ENCODE data around the gene HSPH1. TPM values are rescaled to one million over a fixed set of nuclear protein-coding genes. Genes with fewer than 3 reads are reported as not detected.

HSPH1 gene
- total and polyA plus RNA-seq, 2 of the 13 experiments (the other 11 are each of a cell fraction or from before 2014, with no cell fraction given), result 13.0 to 62.9 TPM

DNA sequence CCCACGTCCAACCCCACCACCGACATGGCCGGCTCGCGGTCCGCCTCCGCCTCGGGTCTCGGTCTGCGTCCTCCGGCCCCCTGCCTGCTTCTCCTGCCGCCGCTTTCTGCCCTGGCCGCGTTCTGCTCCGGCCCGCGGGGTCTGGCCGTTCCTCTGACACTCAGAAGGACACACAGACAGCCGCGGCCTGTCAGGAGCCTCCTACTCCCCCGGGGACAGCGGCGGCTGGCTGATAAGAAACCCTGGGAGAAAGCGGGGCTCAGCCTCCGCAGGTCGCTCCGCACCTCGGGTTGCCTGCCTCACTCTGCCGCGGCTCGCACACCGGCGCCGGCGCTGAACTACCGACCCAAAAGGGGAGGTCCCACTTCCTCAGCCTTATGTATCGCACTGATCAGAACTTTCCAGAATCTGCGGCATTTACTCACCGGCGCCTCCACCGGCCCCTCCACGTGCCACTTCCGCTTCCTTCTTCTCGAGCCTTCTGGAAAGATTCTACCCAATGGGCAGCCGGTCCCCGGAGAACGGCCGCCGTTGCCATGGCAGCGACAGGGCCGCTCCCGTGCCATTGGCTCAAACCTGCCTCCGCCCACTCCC lies at the start of gene HSPH1 (continued):
- TF ChIP-seq, protein P1, sequence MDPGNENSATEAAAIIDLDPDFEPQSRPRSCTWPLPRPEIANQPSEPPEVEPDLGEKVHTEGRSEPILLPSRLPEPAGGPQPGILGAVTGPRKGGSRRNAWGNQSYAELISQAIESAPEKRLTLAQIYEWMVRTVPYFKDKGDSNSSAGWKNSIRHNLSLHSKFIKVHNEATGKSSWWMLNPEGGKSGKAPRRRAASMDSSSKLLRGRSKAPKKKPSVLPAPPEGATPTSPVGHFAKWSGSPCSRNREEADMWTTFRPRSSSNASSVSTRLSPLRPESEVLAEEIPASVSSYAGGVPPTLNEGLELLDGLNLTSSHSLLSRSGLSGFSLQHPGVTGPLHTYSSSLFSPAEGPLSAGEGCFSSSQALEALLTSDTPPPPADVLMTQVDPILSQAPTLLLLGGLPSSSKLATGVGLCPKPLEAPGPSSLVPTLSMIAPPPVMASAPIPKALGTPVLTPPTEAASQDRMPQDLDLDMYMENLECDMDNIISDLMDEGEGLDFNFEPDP (CRISPR knock-in tag; conservative IDR thresholded peaks at IDR 0.05), result no peak
- TF ChIP-seq ZNF558 (CRISPR knock-in tag; IDR thresholded peaks at IDR 0.05; ENCODE audit: borderline replicate concordance), result peak; percentile 52; the same call in 1 of the 2 replicates
- no peak; the same call in 1 of the 2 replicates for TF ChIP-seq ZNF746 (CRISPR knock-in tag; IDR thresholded peaks at IDR 0.05)
- no peak for TF ChIP-seq DPF2 (CRISPR knock-in tag; IDR thresholded peaks at IDR 0.05; ENCODE audit: borderline replicate concordance, low read depth)
- TF ChIP-seq HMG20A (CRISPR knock-in tag; IDR thresholded peaks at IDR 0.05; ENCODE audit: borderline replicate concordance), result no peak
- TF ChIP-seq ZNF296 (CRISPR knock-in tag; conservative IDR thresholded peaks at IDR 0.05), result no peak
- TF ChIP-seq ZNF839 (CRISPR knock-in tag; IDR thresholded peaks at IDR 0.05; ENCODE audit: borderline replicate concordance), result no peak
- no peak for TF ChIP-seq HMGA1 (CRISPR knock-in tag; conservative IDR thresholded peaks at IDR 0.05)
- TF ChIP-seq DNMT1 (CRISPR knock-in tag; IDR thresholded peaks at IDR 0.05), result no peak
- no peak for TF ChIP-seq KDM6A (CRISPR knock-in tag; IDR thresholded peaks at IDR 0.05; ENCODE audit: low read depth)
- TF ChIP-seq, protein P2, sequence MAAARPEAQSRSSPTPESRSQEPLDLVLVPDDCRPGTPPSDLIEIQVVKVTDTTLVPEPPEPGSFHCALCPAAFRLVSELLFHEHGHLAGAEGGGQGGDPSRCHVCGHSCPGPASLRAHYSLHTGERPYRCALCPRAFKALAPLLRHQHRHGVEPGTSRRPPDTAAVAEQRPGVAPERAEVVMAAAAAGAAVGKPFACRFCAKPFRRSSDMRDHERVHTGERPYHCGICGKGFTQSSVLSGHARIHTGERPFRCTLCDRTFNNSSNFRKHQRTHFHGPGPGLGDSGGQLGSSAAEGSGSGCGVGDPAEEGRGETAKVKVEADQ (CRISPR knock-in tag; IDR thresholded peaks at IDR 0.05; ENCODE audit: borderline replicate concordance), result no peak
- TF ChIP-seq THAP8 (CRISPR knock-in tag; IDR thresholded peaks at IDR 0.05; ENCODE audit: borderline replicate concordance), result peak; percentile 84; the same call in 1 of the 2 replicates
- TF ChIP-seq MAFG (CRISPR knock-in tag; IDR thresholded peaks at IDR 0.05), result no peak
- no peak for TF ChIP-seq ZNF260 (CRISPR knock-in tag; IDR thresholded peaks at IDR 0.05; ENCODE audit: borderline replicate concordance, low read depth)
- peak; percentile 49; the same call in 1 of the 2 replicates for TF ChIP-seq POGZ (CRISPR knock-in tag; IDR thresholded peaks at IDR 0.05)
- no peak for TF ChIP-seq ZBTB39 (CRISPR knock-in tag; IDR thresholded peaks at IDR 0.05)
- TF ChIP-seq ZNF253 (CRISPR knock-in tag; IDR thresholded peaks at IDR 0.05; ENCODE audit: borderline replicate concordance), result no peak
- TF ChIP-seq, protein P3, sequence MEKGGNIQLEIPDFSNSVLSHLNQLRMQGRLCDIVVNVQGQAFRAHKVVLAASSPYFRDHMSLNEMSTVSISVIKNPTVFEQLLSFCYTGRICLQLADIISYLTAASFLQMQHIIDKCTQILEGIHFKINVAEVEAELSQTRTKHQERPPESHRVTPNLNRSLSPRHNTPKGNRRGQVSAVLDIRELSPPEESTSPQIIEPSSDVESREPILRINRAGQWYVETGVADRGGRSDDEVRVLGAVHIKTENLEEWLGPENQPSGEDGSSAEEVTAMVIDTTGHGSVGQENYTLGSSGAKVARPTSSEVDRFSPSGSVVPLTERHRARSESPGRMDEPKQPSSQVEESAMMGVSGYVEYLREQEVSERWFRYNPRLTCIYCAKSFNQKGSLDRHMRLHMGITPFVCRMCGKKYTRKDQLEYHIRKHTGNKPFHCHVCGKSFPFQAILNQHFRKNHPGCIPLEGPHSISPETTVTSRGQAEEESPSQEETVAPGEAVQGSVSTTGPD (CRISPR knock-in tag; IDR thresholded peaks at IDR 0.05), result no peak
- no peak for TF ChIP-seq SRF (IDR thresholded peaks at IDR 0.05; ENCODE audit: low read depth, low read length)
- no peak for TF ChIP-seq GPN1 (CRISPR knock-in tag; IDR thresholded peaks at IDR 0.05; ENCODE audit: borderline replicate concordance)
- TF ChIP-seq NR1H2 (CRISPR knock-in tag; IDR thresholded peaks at IDR 0.05; ENCODE audit: borderline replicate concordance, low read depth), result no peak
- TF ChIP-seq TBX3 (IDR thresholded peaks at IDR 0.05; ENCODE audit: borderline replicate concordance), result peak; percentile 53; the same call in 1 of the 2 replicates
- TF ChIP-seq, protein P4, sequence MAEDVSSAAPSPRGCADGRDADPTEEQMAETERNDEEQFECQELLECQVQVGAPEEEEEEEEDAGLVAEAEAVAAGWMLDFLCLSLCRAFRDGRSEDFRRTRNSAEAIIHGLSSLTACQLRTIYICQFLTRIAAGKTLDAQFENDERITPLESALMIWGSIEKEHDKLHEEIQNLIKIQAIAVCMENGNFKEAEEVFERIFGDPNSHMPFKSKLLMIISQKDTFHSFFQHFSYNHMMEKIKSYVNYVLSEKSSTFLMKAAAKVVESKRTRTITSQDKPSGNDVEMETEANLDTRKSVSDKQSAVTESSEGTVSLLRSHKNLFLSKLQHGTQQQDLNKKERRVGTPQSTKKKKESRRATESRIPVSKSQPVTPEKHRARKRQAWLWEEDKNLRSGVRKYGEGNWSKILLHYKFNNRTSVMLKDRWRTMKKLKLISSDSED (CRISPR knock-in tag; IDR thresholded peaks at IDR 0.05), result no peak

Data from HepG2 (cell line).